ENCODE data around the gene SMIM20. TPM values are rescaled to one million over a fixed set of nuclear protein-coding genes. Genes with fewer than 3 reads are reported as not detected.

The SMIM20 gene
- total and polyA plus RNA-seq, 9 of the 15 experiments (the other 6 are each of a cell fraction or from before 2014, with no cell fraction given) = 25.1 to 51.0 (median 38.9) TPM

DNA sequence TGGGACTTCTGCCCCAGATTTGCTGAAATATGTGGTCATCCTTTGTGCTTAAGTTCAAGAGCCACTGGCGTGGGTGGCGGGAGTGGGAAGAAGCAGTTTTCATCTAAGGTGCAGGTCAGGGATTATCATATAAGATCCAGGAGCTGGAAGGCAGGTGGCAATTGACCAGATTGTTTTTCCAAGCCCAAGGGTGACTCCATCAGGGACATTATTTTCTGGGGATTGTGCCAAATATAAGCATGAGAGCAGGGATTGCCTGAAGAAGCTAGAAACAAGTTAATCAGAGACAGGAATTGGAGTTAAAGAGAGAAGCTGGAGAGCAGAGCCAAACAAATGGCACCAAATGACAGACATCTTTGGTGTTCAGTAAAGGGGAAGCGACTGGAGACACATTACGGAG, 31.8 kb upstream of the SMIM20 start:
- H3K4me2 ChIP-seq (ENCODE audit: insufficient read depth, low read length) = no peak overlapping the region
- FAIRE-seq (no peak), ATAC-seq (no peak), DNase-seq (ENCODE audit: extremely low read depth in 1 of 4, low spot score in 3 of 4) (no peak)
- no peaks in the 10 kb centered on the region for H3K36me3 ChIP-seq (ENCODE audit: control insufficient read depth, insufficient read depth, low read length)
- H3K9me1 ChIP-seq (ENCODE audit: control insufficient read depth, insufficient read depth, low read length) = no peaks in the 10 kb centered on the region
- H2AFZ ChIP-seq (ENCODE audit: low read depth, low read length) = no peak overlapping the region
- no peaks in the 10 kb centered on the region for H4K20me1 ChIP-seq (replicated peaks; ENCODE audit: control insufficient read depth, insufficient read depth, low read length)
- no peaks in the 10 kb centered on the region for H3K4me1 ChIP-seq (replicated peaks in 1 of 2; ENCODE audit: control insufficient read depth in 2 of 2, insufficient read depth in 2 of 2, low read length in 2 of 2)
- intact Hi-C loops (cut with micrococcal nuclease) = no loop called here
- CTCF ChIA-PET (ENCODE audit: low intra/inter-chr PET ratio) = no interaction called here
- no peak overlapping the region for H3K9ac ChIP-seq (ENCODE audit: insufficient read depth in 1 of 2, low read depth in 2 of 2, low read length in 2 of 2)
- H3K27ac ChIP-seq (ENCODE audit: extremely low read depth, low read depth, low read length) = no peak overlapping the region
- in situ Hi-C loops (cut with MboI) = no loop called here
- 0% methylated on average over 4 of the region's 4 CpGs for WGBS (ENCODE audit: insufficient coverage, low coverage, missing lambda C conversion rate)
- no peaks in the 10 kb centered on the region for H3K9me3 ChIP-seq (replicated peaks; ENCODE audit: control insufficient read depth, insufficient read depth, low read depth, low read length)
- H3K4me3 ChIP-seq = no peak overlapping the region
- no peaks in the 10 kb centered on the region for H3K79me2 ChIP-seq (ENCODE audit: control insufficient read depth, insufficient read depth, low read length)
- H3K27me3 ChIP-seq (ENCODE audit: control insufficient read depth in 2 of 2, insufficient read depth in 2 of 2, low read length in 2 of 2) = peaks cover 32 to 33% of the 10 kb centered on the region in 2 experiments
- no TSS peak for BruUV-seq (replicated peaks)
- POLR2A ChIA-PET = interaction anchor here (1.9 kb wide), 1 partner anchor 17 kb away, joined by 5 read pairs; no protein-coding TSS in a partner anchor
- TF ChIP-seq, protein P1, sequence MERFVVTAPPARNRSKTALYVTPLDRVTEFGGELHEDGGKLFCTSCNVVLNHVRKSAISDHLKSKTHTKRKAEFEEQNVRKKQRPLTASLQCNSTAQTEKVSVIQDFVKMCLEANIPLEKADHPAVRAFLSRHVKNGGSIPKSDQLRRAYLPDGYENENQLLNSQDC (CRISPR knock-in tag; IDR thresholded peaks at IDR 0.05) = no peak
- TF ChIP-seq, protein P2, sequence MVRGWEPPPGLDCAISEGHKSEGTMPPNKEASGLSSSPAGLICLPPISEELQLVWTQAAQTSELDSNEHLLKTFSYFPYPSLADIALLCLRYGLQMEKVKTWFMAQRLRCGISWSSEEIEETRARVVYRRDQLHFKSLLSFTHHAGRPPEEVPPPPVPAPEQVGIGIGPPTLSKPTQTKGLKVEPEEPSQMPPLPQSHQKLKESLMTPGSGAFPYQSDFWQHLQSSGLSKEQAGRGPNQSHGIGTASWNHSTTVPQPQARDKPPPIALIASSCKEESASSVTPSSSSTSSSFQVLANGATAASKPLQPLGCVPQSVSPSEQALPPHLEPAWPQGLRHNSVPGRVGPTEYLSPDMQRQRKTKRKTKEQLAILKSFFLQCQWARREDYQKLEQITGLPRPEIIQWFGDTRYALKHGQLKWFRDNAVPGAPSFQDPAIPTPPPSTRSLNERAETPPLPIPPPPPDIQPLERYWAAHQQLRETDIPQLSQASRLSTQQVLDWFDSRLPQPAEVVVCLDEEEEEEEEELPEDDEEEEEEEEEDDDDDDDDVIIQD (CRISPR knock-in tag; IDR thresholded peaks at IDR 0.05) = no peak
- TF ChIP-seq, protein P3, sequence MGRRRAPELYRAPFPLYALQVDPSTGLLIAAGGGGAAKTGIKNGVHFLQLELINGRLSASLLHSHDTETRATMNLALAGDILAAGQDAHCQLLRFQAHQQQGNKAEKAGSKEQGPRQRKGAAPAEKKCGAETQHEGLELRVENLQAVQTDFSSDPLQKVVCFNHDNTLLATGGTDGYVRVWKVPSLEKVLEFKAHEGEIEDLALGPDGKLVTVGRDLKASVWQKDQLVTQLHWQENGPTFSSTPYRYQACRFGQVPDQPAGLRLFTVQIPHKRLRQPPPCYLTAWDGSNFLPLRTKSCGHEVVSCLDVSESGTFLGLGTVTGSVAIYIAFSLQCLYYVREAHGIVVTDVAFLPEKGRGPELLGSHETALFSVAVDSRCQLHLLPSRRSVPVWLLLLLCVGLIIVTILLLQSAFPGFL (CRISPR knock-in tag; IDR thresholded peaks at IDR 0.05) = no peak
- TF ChIP-seq, protein P4, sequence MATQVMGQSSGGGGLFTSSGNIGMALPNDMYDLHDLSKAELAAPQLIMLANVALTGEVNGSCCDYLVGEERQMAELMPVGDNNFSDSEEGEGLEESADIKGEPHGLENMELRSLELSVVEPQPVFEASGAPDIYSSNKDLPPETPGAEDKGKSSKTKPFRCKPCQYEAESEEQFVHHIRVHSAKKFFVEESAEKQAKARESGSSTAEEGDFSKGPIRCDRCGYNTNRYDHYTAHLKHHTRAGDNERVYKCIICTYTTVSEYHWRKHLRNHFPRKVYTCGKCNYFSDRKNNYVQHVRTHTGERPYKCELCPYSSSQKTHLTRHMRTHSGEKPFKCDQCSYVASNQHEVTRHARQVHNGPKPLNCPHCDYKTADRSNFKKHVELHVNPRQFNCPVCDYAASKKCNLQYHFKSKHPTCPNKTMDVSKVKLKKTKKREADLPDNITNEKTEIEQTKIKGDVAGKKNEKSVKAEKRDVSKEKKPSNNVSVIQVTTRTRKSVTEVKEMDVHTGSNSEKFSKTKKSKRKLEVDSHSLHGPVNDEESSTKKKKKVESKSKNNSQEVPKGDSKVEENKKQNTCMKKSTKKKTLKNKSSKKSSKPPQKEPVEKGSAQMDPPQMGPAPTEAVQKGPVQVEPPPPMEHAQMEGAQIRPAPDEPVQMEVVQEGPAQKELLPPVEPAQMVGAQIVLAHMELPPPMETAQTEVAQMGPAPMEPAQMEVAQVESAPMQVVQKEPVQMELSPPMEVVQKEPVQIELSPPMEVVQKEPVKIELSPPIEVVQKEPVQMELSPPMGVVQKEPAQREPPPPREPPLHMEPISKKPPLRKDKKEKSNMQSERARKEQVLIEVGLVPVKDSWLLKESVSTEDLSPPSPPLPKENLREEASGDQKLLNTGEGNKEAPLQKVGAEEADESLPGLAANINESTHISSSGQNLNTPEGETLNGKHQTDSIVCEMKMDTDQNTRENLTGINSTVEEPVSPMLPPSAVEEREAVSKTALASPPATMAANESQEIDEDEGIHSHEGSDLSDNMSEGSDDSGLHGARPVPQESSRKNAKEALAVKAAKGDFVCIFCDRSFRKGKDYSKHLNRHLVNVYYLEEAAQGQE (IDR thresholded peaks at IDR 0.05; ENCODE audit: borderline replicate concordance) = no peak
- TF ChIP-seq, protein P4 (CRISPR knock-in tag; IDR thresholded peaks at IDR 0.05; ENCODE audit: low read depth) = no peak
- TF ChIP-seq TCFL5 (CRISPR knock-in tag; conservative IDR thresholded peaks at IDR 0.05) (no peak), ZNF143 (CRISPR knock-in tag; IDR thresholded peaks at IDR 0.05) (no peak), MTA3 (IDR thresholded peaks at IDR 0.05; ENCODE audit: borderline replicate concordance) (no peak), HDAC8 (tag; IDR thresholded peaks at IDR 0.05) (no peak)
- TF ChIP-seq, protein P5, sequence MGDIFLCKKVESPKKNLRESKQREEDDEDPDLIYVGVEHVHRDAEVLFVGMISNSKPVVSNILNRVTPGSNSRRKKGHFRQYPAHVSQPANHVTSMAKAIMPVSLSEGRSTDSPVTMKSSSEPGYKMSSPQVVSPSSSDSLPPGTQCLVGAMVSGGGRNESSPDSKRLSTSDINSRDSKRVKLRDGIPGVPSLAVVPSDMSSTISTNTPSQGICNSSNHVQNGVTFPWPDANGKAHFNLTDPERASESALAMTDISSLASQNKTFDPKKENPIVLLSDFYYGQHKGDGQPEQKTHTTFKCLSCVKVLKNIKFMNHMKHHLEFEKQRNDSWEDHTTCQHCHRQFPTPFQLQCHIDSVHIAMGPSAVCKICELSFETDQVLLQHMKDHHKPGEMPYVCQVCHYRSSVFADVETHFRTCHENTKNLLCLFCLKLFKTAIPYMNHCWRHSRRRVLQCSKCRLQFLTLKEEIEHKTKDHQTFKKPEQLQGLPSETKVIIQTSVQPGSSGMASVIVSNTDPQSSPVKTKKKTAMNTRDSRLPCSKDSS (IDR thresholded peaks at IDR 0.05; ENCODE audit: low read depth, partially characterized antibody) = no peak
